ENCODE data around the gene MEIOSIN. TPM values are rescaled to one million over a fixed set of nuclear protein-coding genes. Genes with fewer than 3 reads are reported as not detected.

Gene MEIOSIN
- total and polyA plus RNA-seq, 11 donors: not detected

GRCh38 chr19:45753548-45753947 is 20.3 kb downstream of the MEIOSIN start:
- Histone ChIP-seq H3K4me1 (no peaks in the 10 kb centered on the region), H3K9me3 (no peaks in the 10 kb centered on the region), H3K27ac (no peak overlapping the region), H3K4me3 (no peak overlapping the region), H3K36me3 (no peaks in the 10 kb centered on the region), H3K27me3 (no peaks in the 10 kb centered on the region)
- 58 to 84% (median 65%) methylated on average over 4 to 6 of the region's 6 CpGs for WGBS, 4 donors
- DNase-seq (peak in 1 of 5 donors; percentile 34), ATAC-seq (no peak)
- TF ChIP-seq POLR2A (IDR thresholded peaks at IDR 0.05): no peak
- TF ChIP-seq, protein P1, sequence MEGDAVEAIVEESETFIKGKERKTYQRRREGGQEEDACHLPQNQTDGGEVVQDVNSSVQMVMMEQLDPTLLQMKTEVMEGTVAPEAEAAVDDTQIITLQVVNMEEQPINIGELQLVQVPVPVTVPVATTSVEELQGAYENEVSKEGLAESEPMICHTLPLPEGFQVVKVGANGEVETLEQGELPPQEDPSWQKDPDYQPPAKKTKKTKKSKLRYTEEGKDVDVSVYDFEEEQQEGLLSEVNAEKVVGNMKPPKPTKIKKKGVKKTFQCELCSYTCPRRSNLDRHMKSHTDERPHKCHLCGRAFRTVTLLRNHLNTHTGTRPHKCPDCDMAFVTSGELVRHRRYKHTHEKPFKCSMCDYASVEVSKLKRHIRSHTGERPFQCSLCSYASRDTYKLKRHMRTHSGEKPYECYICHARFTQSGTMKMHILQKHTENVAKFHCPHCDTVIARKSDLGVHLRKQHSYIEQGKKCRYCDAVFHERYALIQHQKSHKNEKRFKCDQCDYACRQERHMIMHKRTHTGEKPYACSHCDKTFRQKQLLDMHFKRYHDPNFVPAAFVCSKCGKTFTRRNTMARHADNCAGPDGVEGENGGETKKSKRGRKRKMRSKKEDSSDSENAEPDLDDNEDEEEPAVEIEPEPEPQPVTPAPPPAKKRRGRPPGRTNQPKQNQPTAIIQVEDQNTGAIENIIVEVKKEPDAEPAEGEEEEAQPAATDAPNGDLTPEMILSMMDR (IDR thresholded peaks at IDR 0.05): no peak
- intact Hi-C loops (cut with DNase I): no loop called here

GRCh38 chr19:45754323-45754722 is 21.1 kb downstream of the MEIOSIN start:
- ATAC-seq (no peak), DNase-seq (peak in 1 of 5 donors; percentile 36)
- Histone ChIP-seq H3K27me3 (no peaks in the 10 kb centered on the region), H3K4me3 (no peak overlapping the region), H3K4me1 (no peaks in the 10 kb centered on the region), H3K27ac (no peak overlapping the region), H3K36me3 (no peaks in the 10 kb centered on the region), H3K9me3 (no peaks in the 10 kb centered on the region)
- TF ChIP-seq, protein P1 (IDR thresholded peaks at IDR 0.05): no peak
- TF ChIP-seq POLR2A (IDR thresholded peaks at IDR 0.05): no peak
- 85 to 96% (median 92%) methylated on average over 3 to 8 of the region's 8 CpGs for WGBS, 4 donors
- intact Hi-C loops (cut with DNase I): no loop called here

GRCh38 chr19:45757695-45758094 is 24.5 kb downstream of the MEIOSIN start:
- Histone ChIP-seq H3K27me3 (no peaks in the 10 kb centered on the region), H3K36me3 (no peaks in the 10 kb centered on the region), H3K9me3 (no peaks in the 10 kb centered on the region), H3K4me1 (no peaks in the 10 kb centered on the region), H3K27ac (no peak overlapping the region), H3K4me3 (no peak overlapping the region)
- TF ChIP-seq POLR2A (IDR thresholded peaks at IDR 0.05): no peak
- TF ChIP-seq, protein P1 (IDR thresholded peaks at IDR 0.05): no peak
- intact Hi-C loops (cut with DNase I): no loop called here
- no peak for ATAC-seq
- no peak for DNase-seq
- 79 to 87% (median 83%) methylated on average over 9 of the region's 9 CpGs for WGBS, 4 donors

- Histone ChIP-seq H3K27me3 (peaks cover 0 to 2% (median 0%) of the 10 kb centered on the region in 9 donors), H3K9me3 (no peaks in the 10 kb centered on the region), H3K27ac (no peak overlapping the region), H3K4me1 (peaks cover 0 to 8% (median 5%) of the 10 kb centered on the region in 12 donors), H3K4me3 (no peak overlapping the region), H3K36me3 (no peaks in the 10 kb centered on the region)
- intact Hi-C loops (cut with DNase I): no loop called here
- TF ChIP-seq, protein P1 (IDR thresholded peaks at IDR 0.05): no peak
- TF ChIP-seq POLR2A (IDR thresholded peaks at IDR 0.05): no peak
- no peak for ATAC-seq
- DNase-seq: no peak
- WGBS, 4 donors: 63 to 91% (median 81%) methylated on average over 3 to 9 of the region's 9 CpGs
These were observed 25.7 kb downstream of the MEIOSIN start for GRCh38 chr19:45758921-45759320.

All from heart left ventricle (tissue), 16 donors.